C4-2B (cell line): ENCODE data around the gene INTS7.

ENCODE experiments used
- ZFX ChIP-seq: fragments of 450-650 bp; IDR thresholded peaks from 2 replicates; pipeline ENCODE4 v1.6.1; 2017
- TF ChIP-seq, protein P1 (sequence below): fragments of 450-650 bp; conservative IDR thresholded peaks from 2 replicates; pipeline ENCODE4 v1.5.1; 2017; ENCODE audit warnings: mild to moderate bottlenecking

DNA sequence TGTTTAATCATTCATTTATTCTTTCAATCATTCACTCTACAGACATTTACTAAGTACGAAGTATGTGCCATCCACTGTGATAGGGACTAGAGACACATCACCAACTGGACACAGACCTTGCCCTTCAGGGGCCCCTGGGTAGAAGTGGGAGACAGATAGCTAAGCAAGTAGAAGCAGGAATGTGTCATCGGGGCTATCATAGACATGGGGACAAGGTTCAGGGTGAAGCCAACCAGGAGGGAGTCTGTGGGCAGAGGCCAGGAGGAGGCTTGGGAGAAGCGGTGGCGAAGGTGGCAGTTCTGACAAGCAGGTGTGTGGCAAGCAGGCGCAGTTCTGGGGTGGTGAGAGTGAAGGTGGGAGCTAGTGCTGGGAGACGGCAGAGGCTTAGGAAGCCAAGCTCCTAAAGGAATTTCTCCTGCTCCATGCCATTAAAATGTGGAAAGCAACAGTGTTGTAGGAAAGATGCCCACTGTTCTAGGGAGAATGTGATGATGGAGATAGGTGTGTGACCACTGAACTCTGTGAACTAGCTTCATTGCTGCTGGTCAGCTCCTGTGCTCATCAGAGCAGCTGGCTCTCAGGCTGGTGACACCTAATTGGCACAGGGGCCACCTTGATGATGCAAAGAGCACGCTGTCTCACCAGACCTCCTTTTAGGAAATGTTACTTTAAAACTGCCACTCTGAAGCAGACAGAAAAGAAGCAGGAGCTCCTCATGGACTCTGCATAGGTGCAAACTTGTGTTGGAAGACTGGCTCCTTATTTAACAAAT lies 125.1 kb downstream of the INTS7 start:
- TF ChIP-seq, protein P1, sequence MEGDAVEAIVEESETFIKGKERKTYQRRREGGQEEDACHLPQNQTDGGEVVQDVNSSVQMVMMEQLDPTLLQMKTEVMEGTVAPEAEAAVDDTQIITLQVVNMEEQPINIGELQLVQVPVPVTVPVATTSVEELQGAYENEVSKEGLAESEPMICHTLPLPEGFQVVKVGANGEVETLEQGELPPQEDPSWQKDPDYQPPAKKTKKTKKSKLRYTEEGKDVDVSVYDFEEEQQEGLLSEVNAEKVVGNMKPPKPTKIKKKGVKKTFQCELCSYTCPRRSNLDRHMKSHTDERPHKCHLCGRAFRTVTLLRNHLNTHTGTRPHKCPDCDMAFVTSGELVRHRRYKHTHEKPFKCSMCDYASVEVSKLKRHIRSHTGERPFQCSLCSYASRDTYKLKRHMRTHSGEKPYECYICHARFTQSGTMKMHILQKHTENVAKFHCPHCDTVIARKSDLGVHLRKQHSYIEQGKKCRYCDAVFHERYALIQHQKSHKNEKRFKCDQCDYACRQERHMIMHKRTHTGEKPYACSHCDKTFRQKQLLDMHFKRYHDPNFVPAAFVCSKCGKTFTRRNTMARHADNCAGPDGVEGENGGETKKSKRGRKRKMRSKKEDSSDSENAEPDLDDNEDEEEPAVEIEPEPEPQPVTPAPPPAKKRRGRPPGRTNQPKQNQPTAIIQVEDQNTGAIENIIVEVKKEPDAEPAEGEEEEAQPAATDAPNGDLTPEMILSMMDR, result no peak
- TF ChIP-seq ZFX, result no peak
